Measurements from ENCODE around the gene HECW1. TPM values are rescaled to one million over a fixed set of nuclear protein-coding genes. Genes with fewer than 3 reads are reported as not detected.

HECW1 gene
- total and polyA plus RNA-seq, 2 of the 8 experiments (the other 6 are each of a cell fraction or from before 2014, with no cell fraction given), result 2.9 to 12.7 TPM

DNA sequence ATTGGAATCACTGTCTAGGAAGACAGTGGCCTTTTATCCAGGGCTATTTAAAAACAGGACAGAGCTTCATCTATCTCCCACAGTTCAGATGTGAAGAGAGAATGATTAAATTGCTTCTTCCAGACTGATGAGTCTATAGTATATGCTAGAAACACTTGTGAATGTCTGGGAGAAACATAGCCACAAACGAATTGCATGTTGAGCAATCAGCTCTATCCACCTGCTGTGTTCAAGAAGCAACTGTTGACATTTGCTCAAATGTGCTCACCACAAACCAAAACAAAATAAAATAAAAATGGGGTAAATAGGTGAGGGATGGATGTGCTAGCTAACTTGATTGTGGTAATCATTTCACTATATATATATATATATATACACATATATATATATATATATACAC, 195.1 kb downstream of the HECW1 start:
- no peak overlapping the region for H2BK5ac ChIP-seq (ENCODE audit: low read depth, low read length)
- no peak overlapping the region for H3K23ac ChIP-seq (ENCODE audit: insufficient read length)
- no peak for DNase-seq (ENCODE audit: low read depth in 1 of 2, low spot score in 2 of 2)
- no peaks in the 10 kb centered on the region for H3K9me3 ChIP-seq (ENCODE audit: insufficient read depth in 2 of 2, low read depth in 1 of 2, low read length in 1 of 2)
- no peak overlapping the region for H3K4me2 ChIP-seq (ENCODE audit: insufficient read depth in 1 of 2, low read depth in 2 of 2, low read length in 2 of 2)
- no peak overlapping the region for H3K56ac ChIP-seq (replicated peaks; ENCODE audit: insufficient read length, low read depth, low read length)
- 83% methylated on average over 1 of the region's 1 CpG; no CpG with 5 or more reads in 1 of the 2 experiments for WGBS, 2 experiments (ENCODE audit: extremely low coverage in 1 of 2, insufficient coverage in 1 of 2, insufficient read length in 1 of 2, insufficient replicate concordance in 2 of 2, low coverage in 1 of 2, low lambda C conversion rate in 2 of 2, missing lambda C conversion rate in 1 of 2)
- peaks cover 0 to 6% (median 2%) of the 10 kb centered on the region in 4 experiments; a peak in 3 of 7 replicates for H3K4me1 ChIP-seq (replicated peaks in 1 of 4; ENCODE audit: control insufficient read depth in 3 of 4, insufficient read depth in 4 of 4, low read length in 3 of 4)
- FAIRE-seq, result no peak
- no peaks in the 10 kb centered on the region for H3K27me3 ChIP-seq (replicated peaks in 1 of 4; ENCODE audit: control insufficient read depth in 3 of 4, extremely low read depth in 1 of 4, insufficient read depth in 3 of 4, low read length in 3 of 4)
- no peak overlapping the region for H3K4ac ChIP-seq (replicated peaks; ENCODE audit: insufficient read length, low read depth, low read length)
- H2BK15ac ChIP-seq (ENCODE audit: low read length), result no peak overlapping the region
- H4K5ac ChIP-seq (ENCODE audit: insufficient read length, low read depth, low read length), result no peak overlapping the region
- H4K91ac ChIP-seq (replicated peaks; ENCODE audit: insufficient read length, low read length), result no peak overlapping the region
- no peak overlapping the region for H3K14ac ChIP-seq (ENCODE audit: insufficient read length)
- H3K79me1 ChIP-seq (ENCODE audit: low read depth, low read length), result no peaks in the 10 kb centered on the region
- no peak overlapping the region for H3K4me3 ChIP-seq (ENCODE audit: extremely low read depth in 1 of 4, insufficient read depth in 2 of 4, low read depth in 3 of 4, low read length in 4 of 4)
- H4K20me1 ChIP-seq (replicated peaks in 1 of 2; ENCODE audit: control insufficient read depth in 1 of 2, insufficient read depth in 2 of 2, low read length in 2 of 2), result no peaks in the 10 kb centered on the region
- H3K27ac ChIP-seq (ENCODE audit: low read depth, low read length), result no peak overlapping the region
- no peak overlapping the region for H3K18ac ChIP-seq (ENCODE audit: extremely low read depth, low read length)
- no peak overlapping the region for H2AFZ ChIP-seq (ENCODE audit: low read length)
- H2BK20ac ChIP-seq (ENCODE audit: low read length), result no peak overlapping the region
- H3K9ac ChIP-seq (replicated peaks in 1 of 4; ENCODE audit: extremely low read depth in 1 of 4, low read depth in 3 of 4, low read length in 3 of 4), result no peak overlapping the region
- H2AK5ac ChIP-seq (ENCODE audit: low read depth, low read length), result no peak overlapping the region
- H2BK12ac ChIP-seq (ENCODE audit: low read depth, low read length), result no peak overlapping the region
- no peaks in the 10 kb centered on the region for H3K36me3 ChIP-seq (ENCODE audit: control insufficient read depth in 2 of 4, insufficient read depth in 4 of 4, low read length in 3 of 4)
- no peak overlapping the region for H4K8ac ChIP-seq (ENCODE audit: extremely low read depth, insufficient read depth, low read length)
- H3K79me2 ChIP-seq (ENCODE audit: control insufficient read depth in 1 of 2, insufficient read depth in 2 of 2, low read length in 2 of 2), result no peaks in the 10 kb centered on the region
- no peak overlapping the region for H2BK120ac ChIP-seq (replicated peaks; ENCODE audit: low read depth, low read length)
- POLR2A ChIA-PET (ENCODE audit: partially characterized antibody), result no interaction called here
- CTCF ChIA-PET (ENCODE audit: partially characterized antibody), result interaction anchor here (0.7 to 1.7 kb wide), 3 partner anchors 13 to 98 kb away, joined by 3 to 6 read pairs (median 3); no protein-coding TSS in a partner anchor
- H3K23me2 ChIP-seq (ENCODE audit: low read depth, low read length), result no peaks in the 10 kb centered on the region; the same call in 1 of the 2 replicates
- TF ChIP-seq SP4 (IDR thresholded peaks at IDR 0.05; ENCODE audit: low read length) (no peak), TAF7 (optimal IDR thresholded peaks at IDR 0.05; ENCODE audit: borderline replicate concordance, low read depth, low read length) (no peak), YY1 (IDR thresholded peaks at IDR 0.05; ENCODE audit: low read depth, low read length) (no peak), EGR1 (IDR thresholded peaks at IDR 0.05; ENCODE audit: borderline replicate concordance, low read depth, low read length) (no peak), TBP (IDR thresholded peaks at IDR 0.05; ENCODE audit: low read depth, low read length) (no peak), EZH2 (IDR thresholded peaks at IDR 0.05; ENCODE audit: low read depth, low read length, severe bottlenecking) (no peak), GTF2F1 (IDR thresholded peaks at IDR 0.05; ENCODE audit: borderline replicate concordance, low read depth, low read length) (no peak), SP2 (IDR thresholded peaks at IDR 0.05; ENCODE audit: low read length) (no peak), RNF2 (IDR thresholded peaks at IDR 0.05; ENCODE audit: borderline replicate concordance, low read depth, low read length, missing control alignments, poor library complexity, severe bottlenecking) (no peak)
- TF ChIP-seq, protein P1, sequence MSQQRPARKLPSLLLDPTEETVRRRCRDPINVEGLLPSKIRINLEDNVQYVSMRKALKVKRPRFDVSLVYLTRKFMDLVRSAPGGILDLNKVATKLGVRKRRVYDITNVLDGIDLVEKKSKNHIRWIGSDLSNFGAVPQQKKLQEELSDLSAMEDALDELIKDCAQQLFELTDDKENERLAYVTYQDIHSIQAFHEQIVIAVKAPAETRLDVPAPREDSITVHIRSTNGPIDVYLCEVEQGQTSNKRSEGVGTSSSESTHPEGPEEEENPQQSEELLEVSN (IDR thresholded peaks at IDR 0.05), result no peak
- TF ChIP-seq, protein P2, sequence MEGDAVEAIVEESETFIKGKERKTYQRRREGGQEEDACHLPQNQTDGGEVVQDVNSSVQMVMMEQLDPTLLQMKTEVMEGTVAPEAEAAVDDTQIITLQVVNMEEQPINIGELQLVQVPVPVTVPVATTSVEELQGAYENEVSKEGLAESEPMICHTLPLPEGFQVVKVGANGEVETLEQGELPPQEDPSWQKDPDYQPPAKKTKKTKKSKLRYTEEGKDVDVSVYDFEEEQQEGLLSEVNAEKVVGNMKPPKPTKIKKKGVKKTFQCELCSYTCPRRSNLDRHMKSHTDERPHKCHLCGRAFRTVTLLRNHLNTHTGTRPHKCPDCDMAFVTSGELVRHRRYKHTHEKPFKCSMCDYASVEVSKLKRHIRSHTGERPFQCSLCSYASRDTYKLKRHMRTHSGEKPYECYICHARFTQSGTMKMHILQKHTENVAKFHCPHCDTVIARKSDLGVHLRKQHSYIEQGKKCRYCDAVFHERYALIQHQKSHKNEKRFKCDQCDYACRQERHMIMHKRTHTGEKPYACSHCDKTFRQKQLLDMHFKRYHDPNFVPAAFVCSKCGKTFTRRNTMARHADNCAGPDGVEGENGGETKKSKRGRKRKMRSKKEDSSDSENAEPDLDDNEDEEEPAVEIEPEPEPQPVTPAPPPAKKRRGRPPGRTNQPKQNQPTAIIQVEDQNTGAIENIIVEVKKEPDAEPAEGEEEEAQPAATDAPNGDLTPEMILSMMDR (IDR thresholded peaks at IDR 0.05; ENCODE audit: control extremely low read depth in 1 of 3, insufficient read depth in 1 of 3, low read depth in 1 of 3, low read length in 3 of 3), result no peak

All from H1 (cell line).